Heart right ventricle (tissue), 16 donors: ENCODE measurements around the gene GNPDA1. TPM values are rescaled to one million over a fixed set of nuclear protein-coding genes. Genes with fewer than 3 reads are reported as not detected.

Source experiments
- ATAC-seq, 8 donors: fragments of 200-7000 bp; cut with Tn5 transposase; one replicate each; pipeline ENCODE4 v1.9.1; 2020; ENCODE audit warnings: mild to moderate bottlenecking in 8 of 8, moderate library complexity in 8 of 8, moderate number of reproducible peaks in 1 of 8
- DNase-seq, 2 donors: peaks; one replicate each; pipeline ENCODE4 v3.0.0-alpha.2; 2020
- H3K27ac ChIP-seq, 10 donors: fragments of 200-600 bp; sonication (generic) in 2 of 10; one replicate each; pipeline versions ENCODE4 v1.5.0 to v1.8.0; 2020 to 2022; ENCODE audit warnings: mild to moderate bottlenecking in 3 of 10
- H3K27me3 ChIP-seq, 7 donors: fragments of 200-600 bp; one replicate each; pipeline ENCODE4 v1.8.0; 2021 to 2022; ENCODE audit warnings: mild to moderate bottlenecking in 2 of 7
- H3K36me3 ChIP-seq, 9 donors: fragments of 200-600 bp; sonication (generic) in 1 of 9; one replicate each; pipeline versions ENCODE4 v1.5.0 to v1.8.0; 2020 to 2022; ENCODE audit warnings: mild to moderate bottlenecking in 2 of 9
- H3K4me1 ChIP-seq, 9 donors: fragments of 200-600 bp; sonication (generic) in 1 of 9; one replicate each; pipeline versions ENCODE4 v1.5.0 to v1.8.0; 2020 to 2022; ENCODE audit warnings: mild to moderate bottlenecking in 4 of 9
- H3K4me3 ChIP-seq, 10 donors: fragments of 200-600 bp; sonication (generic) in 2 of 10; one replicate each; pipeline versions ENCODE4 v1.5.0 to v1.8.0; 2020 to 2022; ENCODE audit warnings: mild to moderate bottlenecking in 7 of 10, moderate library complexity in 2 of 10
- H3K9me3 ChIP-seq, 11 donors: fragments of 200-600 bp in 10 of 11; sonication (generic) in 2 of 11; one replicate each; pipeline versions ENCODE4 v1.5.0 to v1.8.0; 2013 to 2022; ENCODE audit warnings: mild to moderate bottlenecking in 2 of 11, control low read depth in 1 of 11, moderate library complexity in 1 of 11
- CTCF ChIP-seq, 9 donors: fragments of 200-600 bp; sonication (generic) in 2 of 9; IDR thresholded peaks; one replicate each; pipeline versions ENCODE4 v1.5.0 to v1.8.0; 2021 to 2022; ENCODE audit warnings: antibody characterized with exemption in 9 of 9, mild to moderate bottlenecking in 5 of 9, moderate library complexity in 1 of 9
- WGBS, 2 donors: extraction: QIAGEN DNeasy Blood & Tissue Kit; methylation state at CpG; one replicate each; pipeline ENCODE4 v1.1.7; 2013; ENCODE audit warnings: inconsistent platforms in 1 of 2; 5-methylcytosine and 5-hydroxymethylcytosine counted together
- intact Hi-C, 10 donors: fragments of 100-400 bp; cut with DNase I; formaldehyde crosslinking; loops; one replicate each; pipeline versions ENCODE4 v1.11.1 to v1.14.2; 2022
- polyA plus RNA-seq, 2 donors: library from polyadenylated mRNA; stranded (reverse); fragments of 200-250 nt; gene quantifications; one replicate each; pipeline ENCODE4 v1.2.3, GENCODE V29; 2013
- total RNA-seq, 10 donors: library from RNA; stranded (reverse); fragmentation: NEBNext Ultra II Directional in 3 of 10; extraction: Animal tissue kit (Norgen Biotek cat#: 25700) in 3 of 10; gene quantifications; one replicate each; pipeline versions ENCODE4 v1.2.1 to v1.2.4, GENCODE V29; 2021 to 2023
- donor health status: Arrhythmogenic right ventricular cardiomyopathy.
- donor health status: ischemic (EF 13 %, LVEDD 7.1; RV severe dilation, severe dysfunction).
- donor health status: healthy with polysubstance abuse.
- donor health status: DM: no; HTN: yes; CAD: no.
- donor health status: DM: no; HTN: no; CAD: no.
- donor health status: ischemic (EF 25% LVEDD 6.9; RV normal size, moderate dysfunction).
- donor health status: ischemic (EF 25% LVEDD 5.7; RV mildly dilated, moderate dysfunction).
- donor health status: healthy.
- donor health status: DM: yes; HTN: yes; CAD: no.
- donor health status: Ischemic cardiomyopathy.
- donor health status: ischemic (EF 35%, LVEDD 5.7; RV mildly dilated, moderate dysfunction).
- donor health status: nonischemic (EF 11% LVEDD 7.7; RV severe dilation, severe dysfunction).
- donor health status: DM: yes; HTN: yes; CAD: no.
- donor health status: PGD.
- donor health status: ischemic (EF 29% LVEDD 5.4; RV normal size, mild dysfunction).
- donor health status: nonischemic (EF 23%, LVEDD 6.1; RV moderate dilation, normal function).

GNPDA1 gene
- total and polyA plus RNA-seq, 12 donors: 11.6 to 24.3 (median 20.3) TPM

GRCh38 chr5:142032150-142032549, 19.3 kb upstream of the GNPDA1 start:
- Histone ChIP-seq H3K4me3 (no peak overlapping the region), H3K36me3 (no peaks in the 10 kb centered on the region), H3K4me1 (peaks cover 0 to 8% (median 0%) of the 10 kb centered on the region in 9 donors), H3K27ac (no peak overlapping the region), H3K27me3 (no peaks in the 10 kb centered on the region), H3K9me3 (no peaks in the 10 kb centered on the region)
- no peak for TF ChIP-seq CTCF (IDR thresholded peaks at IDR 0.05)
- DNase-seq: no peak
- intact Hi-C loops: no loop called here
- WGBS, 2 donors: 94 to 100% methylated on average over 2 of the region's 2 CpGs
- ATAC-seq: no peak

- H3K4me1 ChIP-seq: peaks cover 0 to 12% (median 5%) of the 10 kb centered on the region in 9 donors
- H3K4me3 ChIP-seq: peak overlapping the region in 7 of 10 donors; percentile 45 to 61 (median 57)
- ATAC-seq: no peak
- peak overlapping the region in 6 of 10 donors; percentile 81 to 90 (median 87) for H3K27ac ChIP-seq
- intact Hi-C loops: loop anchor here in 1 of 10 donors (5.0 kb wide), 1 partner anchor 82 kb away; the partner anchor contains the start of gene NDFIP1
- H3K27me3 ChIP-seq: no peaks in the 10 kb centered on the region
- no peak for DNase-seq
- H3K9me3 ChIP-seq: peaks cover 0 to 3% (median 0%) of the 10 kb centered on the region in 11 donors
- H3K36me3 ChIP-seq: no peaks in the 10 kb centered on the region
- WGBS, 2 donors: 76% methylated on average over 8 of the region's 8 CpGs
- TF ChIP-seq CTCF (IDR thresholded peaks at IDR 0.05): no peak
These were observed 12.8 kb upstream of the GNPDA1 start for GRCh38 chr5:142025637-142026036.

- Histone ChIP-seq H3K27me3 (no peaks in the 10 kb centered on the region), H3K4me3 (peak overlapping the region; percentile 17 to 61 (median 54)), H3K9me3 (peaks cover 0 to 8% (median 0%) of the 10 kb centered on the region in 11 donors), H3K4me1 (peaks cover 0 to 12% (median 5%) of the 10 kb centered on the region in 9 donors), H3K27ac (peak overlapping the region in 9 of 10 donors; percentile 73 to 90 (median 87)), H3K36me3 (no peaks in the 10 kb centered on the region)
- intact Hi-C loops: loop anchor here in 1 of 10 donors (5.0 kb wide), 1 partner anchor 82 kb away; the partner anchor contains the start of gene NDFIP1
- WGBS, 2 donors: 0% methylated on average over 26 of the region's 26 CpGs
- peak; percentile 98 to 100 (median 100) for ATAC-seq
- DNase-seq: peak; percentile 85 to 88
- TF ChIP-seq CTCF (IDR thresholded peaks at IDR 0.05): no peak
These were observed 12.0 kb upstream of the GNPDA1 start for GRCh38 chr5:142024771-142025304.

GRCh38 chr5:142023836-142024235, 11.0 kb upstream of the GNPDA1 start:
- no peak for TF ChIP-seq CTCF (IDR thresholded peaks at IDR 0.05)
- peaks cover 0 to 12% (median 5%) of the 10 kb centered on the region in 9 donors for H3K4me1 ChIP-seq
- intact Hi-C loops: no loop called here
- ATAC-seq: no peak
- H3K9me3 ChIP-seq: peaks cover 0 to 8% (median 0%) of the 10 kb centered on the region in 11 donors
- H3K27ac ChIP-seq: no peak overlapping the region
- DNase-seq: no peak
- H3K36me3 ChIP-seq: no peaks in the 10 kb centered on the region
- no peaks in the 10 kb centered on the region for H3K27me3 ChIP-seq
- WGBS, 2 donors: 88 to 89% methylated on average over 6 of the region's 6 CpGs
- no peak overlapping the region for H3K4me3 ChIP-seq
